ENCODE data around the gene PAWR. TPM values are rescaled to one million over a fixed set of nuclear protein-coding genes. Genes with fewer than 3 reads are reported as not detected.

Gene PAWR
- total and polyA plus RNA-seq, 2 of the 13 experiments (the other 11 are each of a cell fraction or from before 2014, with no cell fraction given): 29.1 to 36.1 TPM

- no peak for TF ChIP-seq SRSF4 (IDR thresholded peaks at IDR 0.05; ENCODE audit: low read depth, low read length, poor library complexity, severe bottlenecking)
- TF ChIP-seq MEIS1 (CRISPR knock-in tag; IDR thresholded peaks at IDR 0.05; ENCODE audit: borderline replicate concordance): no peak
- TF ChIP-seq ZNF331 (CRISPR knock-in tag; IDR thresholded peaks at IDR 0.05): peak; percentile 46; the same call in 1 of the 2 replicates
- TF ChIP-seq ZNF20 (CRISPR knock-in tag; IDR thresholded peaks at IDR 0.05): no peak
- no peak for TF ChIP-seq ZBTB42 (CRISPR knock-in tag; IDR thresholded peaks at IDR 0.05)
- no peak for TF ChIP-seq ZNF484 (CRISPR knock-in tag; IDR thresholded peaks at IDR 0.05; ENCODE audit: borderline replicate concordance, low read depth)
- no peak for TF ChIP-seq BHLHE40 (IDR thresholded peaks at IDR 0.05; ENCODE audit: low read length)
- TF ChIP-seq ZSCAN30 (CRISPR knock-in tag; IDR thresholded peaks at IDR 0.05): no peak
- no peak for TF ChIP-seq TRAFD1 (CRISPR knock-in tag; IDR thresholded peaks at IDR 0.05; ENCODE audit: borderline replicate concordance)
- no peak for TF ChIP-seq PBX2 (CRISPR knock-in tag; IDR thresholded peaks at IDR 0.05)
- no peak for TF ChIP-seq ZNF234 (CRISPR knock-in tag; conservative IDR thresholded peaks at IDR 0.05)
- TF ChIP-seq ZNF550 (CRISPR knock-in tag; IDR thresholded peaks at IDR 0.05; ENCODE audit: borderline replicate concordance): no peak
- TF ChIP-seq, protein P1, sequence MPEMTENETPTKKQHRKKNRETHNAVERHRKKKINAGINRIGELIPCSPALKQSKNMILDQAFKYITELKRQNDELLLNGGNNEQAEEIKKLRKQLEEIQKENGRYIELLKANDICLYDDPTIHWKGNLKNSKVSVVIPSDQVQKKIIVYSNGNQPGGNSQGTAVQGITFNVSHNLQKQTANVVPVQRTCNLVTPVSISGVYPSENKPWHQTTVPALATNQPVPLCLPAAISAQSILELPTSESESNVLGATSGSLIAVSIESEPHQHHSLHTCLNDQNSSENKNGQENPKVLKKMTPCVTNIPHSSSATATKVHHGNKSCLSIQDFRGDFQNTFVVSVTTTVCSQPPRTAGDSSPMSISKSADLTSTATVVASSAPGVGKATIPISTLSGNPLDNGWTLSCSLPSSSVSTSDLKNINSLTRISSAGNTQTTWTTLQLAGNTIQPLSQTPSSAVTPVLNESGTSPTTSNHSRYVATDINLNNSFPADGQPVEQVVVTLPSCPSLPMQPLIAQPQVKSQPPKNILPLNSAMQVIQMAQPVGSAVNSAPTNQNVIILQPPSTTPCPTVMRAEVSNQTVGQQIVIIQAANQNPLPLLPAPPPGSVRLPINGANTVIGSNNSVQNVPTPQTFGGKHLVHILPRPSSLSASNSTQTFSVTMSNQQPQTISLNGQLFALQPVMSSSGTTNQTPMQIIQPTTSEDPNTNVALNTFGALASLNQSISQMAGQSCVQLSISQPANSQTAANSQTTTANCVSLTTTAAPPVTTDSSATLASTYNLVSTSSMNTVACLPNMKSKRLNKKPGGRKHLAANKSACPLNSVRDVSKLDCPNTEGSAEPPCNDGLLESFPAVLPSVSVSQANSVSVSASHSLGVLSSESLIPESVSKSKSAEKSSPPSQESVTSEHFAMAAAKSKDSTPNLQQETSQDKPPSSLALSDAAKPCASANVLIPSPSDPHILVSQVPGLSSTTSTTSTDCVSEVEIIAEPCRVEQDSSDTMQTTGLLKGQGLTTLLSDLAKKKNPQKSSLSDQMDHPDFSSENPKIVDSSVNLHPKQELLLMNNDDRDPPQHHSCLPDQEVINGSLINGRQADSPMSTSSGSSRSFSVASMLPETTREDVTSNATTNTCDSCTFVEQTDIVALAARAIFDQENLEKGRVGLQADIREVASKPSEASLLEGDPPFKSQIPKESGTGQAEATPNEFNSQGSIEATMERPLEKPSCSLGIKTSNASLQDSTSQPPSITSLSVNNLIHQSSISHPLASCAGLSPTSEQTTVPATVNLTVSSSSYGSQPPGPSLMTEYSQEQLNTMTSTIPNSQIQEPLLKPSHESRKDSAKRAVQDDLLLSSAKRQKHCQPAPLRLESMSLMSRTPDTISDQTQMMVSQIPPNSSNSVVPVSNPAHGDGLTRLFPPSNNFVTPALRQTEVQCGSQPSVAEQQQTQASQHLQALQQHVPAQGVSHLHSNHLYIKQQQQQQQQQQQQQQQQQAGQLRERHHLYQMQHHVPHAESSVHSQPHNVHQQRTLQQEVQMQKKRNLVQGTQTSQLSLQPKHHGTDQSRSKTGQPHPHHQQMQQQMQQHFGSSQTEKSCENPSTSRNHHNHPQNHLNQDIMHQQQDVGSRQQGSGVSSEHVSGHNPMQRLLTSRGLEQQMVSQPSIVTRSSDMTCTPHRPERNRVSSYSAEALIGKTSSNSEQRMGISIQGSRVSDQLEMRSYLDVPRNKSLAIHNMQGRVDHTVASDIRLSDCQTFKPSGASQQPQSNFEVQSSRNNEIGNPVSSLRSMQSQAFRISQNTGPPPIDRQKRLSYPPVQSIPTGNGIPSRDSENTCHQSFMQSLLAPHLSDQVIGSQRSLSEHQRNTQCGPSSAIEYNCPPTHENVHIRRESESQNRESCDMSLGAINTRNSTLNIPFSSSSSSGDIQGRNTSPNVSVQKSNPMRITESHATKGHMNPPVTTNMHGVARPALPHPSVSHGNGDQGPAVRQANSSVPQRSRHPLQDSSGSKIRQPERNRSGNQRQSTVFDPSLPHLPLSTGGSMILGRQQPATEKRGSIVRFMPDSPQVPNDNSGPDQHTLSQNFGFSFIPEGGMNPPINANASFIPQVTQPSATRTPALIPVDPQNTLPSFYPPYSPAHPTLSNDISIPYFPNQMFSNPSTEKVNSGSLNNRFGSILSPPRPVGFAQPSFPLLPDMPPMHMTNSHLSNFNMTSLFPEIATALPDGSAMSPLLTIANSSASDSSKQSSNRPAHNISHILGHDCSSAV (CRISPR knock-in tag; IDR thresholded peaks at IDR 0.05; ENCODE audit: borderline replicate concordance): no peak
- TF ChIP-seq ZNF383 (CRISPR knock-in tag; IDR thresholded peaks at IDR 0.05; ENCODE audit: borderline replicate concordance): no peak
- TF ChIP-seq, protein P2, sequence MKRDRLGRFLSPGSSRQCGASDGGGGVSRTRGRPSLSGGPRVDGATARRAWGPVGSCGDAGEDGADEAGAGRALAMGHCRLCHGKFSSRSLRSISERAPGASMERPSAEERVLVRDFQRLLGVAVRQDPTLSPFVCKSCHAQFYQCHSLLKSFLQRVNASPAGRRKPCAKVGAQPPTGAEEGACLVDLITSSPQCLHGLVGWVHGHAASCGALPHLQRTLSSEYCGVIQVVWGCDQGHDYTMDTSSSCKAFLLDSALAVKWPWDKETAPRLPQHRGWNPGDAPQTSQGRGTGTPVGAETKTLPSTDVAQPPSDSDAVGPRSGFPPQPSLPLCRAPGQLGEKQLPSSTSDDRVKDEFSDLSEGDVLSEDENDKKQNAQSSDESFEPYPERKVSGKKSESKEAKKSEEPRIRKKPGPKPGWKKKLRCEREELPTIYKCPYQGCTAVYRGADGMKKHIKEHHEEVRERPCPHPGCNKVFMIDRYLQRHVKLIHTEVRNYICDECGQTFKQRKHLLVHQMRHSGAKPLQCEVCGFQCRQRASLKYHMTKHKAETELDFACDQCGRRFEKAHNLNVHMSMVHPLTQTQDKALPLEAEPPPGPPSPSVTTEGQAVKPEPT (CRISPR knock-in tag; IDR thresholded peaks at IDR 0.05; ENCODE audit: low read depth): no peak
Measured at GRCh38 chr12:79547735-79548609, 142.8 kb downstream of the PAWR start (continued).
